Stimulated activated CD4-positive, alpha-beta T cell treated with anti-CD3 and anti-CD28 coated beads, Interleukin-2, amount 100 ng/mL, for 24 hours (primary cell): Measurements from ENCODE around the gene BTF3.
A peak's percentile ranks its signal among the peaks of the same experiment; 100 is the strongest.
"Not testable (repeated sequence)": the region's sequence is repeated elsewhere in the genome, so short reads cannot be mapped to it uniquely, and the experiment has no call there.

Experiments used
- DNase-seq, 2 donors: peaks; one replicate each; pipeline ENCODE4 v3.0.0-alpha.2; 2020

BTF3 gene

DNA sequence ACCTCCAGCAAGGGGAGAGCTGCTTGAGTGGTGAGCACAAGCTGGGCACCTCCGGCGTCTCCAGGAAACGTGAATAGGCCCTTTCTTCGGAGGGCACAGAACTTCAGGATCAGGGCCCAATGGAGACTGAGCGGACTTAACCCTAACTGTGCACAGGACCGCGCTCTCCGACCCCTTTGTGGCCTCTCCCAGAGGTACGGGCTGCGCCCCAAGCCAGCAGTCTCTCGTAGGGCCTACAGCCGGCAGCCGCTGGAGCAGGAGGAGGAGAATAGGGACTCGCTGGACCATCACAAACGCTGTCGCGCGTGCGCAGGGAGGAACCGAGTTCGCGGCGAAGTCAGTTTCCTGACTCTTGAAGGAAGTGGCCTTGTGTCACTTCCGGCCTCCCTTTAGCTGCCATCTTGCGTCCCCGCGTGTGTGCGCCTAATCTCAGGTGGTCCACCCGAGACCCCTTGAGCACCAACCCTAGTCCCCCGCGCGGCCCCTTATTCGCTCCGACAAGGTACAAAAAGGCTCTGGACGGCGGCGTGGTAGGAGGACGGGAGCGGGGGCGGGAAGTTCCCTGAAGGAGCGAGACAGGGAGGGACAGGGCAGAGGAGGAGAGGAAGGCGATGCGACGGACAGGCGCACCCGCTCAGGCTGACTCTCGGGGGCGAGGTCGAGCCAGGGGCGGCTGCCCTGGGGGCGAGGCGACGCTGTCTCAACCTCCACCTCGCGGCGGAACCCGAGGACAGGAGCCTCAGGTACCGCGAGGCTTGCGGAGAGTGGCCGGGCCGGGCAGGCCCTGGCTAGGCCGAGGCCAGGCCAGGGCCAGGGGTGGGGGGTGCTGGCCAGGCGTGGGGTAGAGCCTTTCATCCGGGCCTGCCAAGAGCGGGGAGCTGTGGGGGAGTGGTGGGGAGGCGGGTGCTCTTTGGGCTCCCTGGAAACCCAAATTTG is at the start of gene BTF3:
Gene BTF3, plus strand, starts transcription at position 386 of the 936 bp plus-strand sequence. Its CDS starts 226 bp downstream, at position 612.
- peak; percentile 93 for DNase-seq

DNA sequence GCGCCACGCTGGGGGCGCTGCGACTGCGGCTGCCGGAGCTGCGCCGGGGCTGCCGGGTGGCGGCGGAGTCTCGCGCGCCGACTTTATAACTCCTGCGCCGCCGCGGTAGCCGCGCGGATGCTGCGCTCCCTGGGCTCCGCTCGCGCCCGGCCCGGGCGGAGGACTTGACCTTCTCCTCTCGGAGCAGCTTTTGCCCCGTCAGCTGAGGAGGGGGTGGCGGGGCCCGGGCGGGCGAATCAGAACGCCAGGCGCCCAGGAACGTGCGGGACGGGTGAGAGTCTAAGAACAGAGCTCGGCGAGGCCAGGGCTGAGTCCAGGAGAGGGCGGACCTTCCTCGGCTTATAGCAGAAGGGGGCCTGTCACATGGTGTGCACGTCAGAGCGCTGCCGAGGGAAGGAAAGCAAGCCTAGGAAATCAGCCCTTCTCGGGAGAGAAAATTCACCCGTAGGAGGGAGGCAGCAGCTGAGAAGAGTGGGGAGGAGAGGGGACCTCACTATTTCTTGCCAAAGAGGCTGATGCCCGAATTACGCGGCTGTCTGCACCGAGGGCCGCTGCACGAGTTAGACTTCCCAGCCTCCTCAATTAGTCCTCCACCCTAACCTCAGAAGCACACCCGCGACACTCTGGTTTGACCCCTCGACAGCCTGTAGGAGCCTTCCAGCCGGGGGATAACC is 49.6 kb upstream of the BTF3 start, which contains the start of gene FOXD1:
Gene FOXD1, minus strand, starts transcription at position 315 of the 674 bp plus-strand sequence. CDS start 415 bp downstream, outside the sequence.
- DNase-seq, result peak in 1 of 2 donors; percentile 60

DNA sequence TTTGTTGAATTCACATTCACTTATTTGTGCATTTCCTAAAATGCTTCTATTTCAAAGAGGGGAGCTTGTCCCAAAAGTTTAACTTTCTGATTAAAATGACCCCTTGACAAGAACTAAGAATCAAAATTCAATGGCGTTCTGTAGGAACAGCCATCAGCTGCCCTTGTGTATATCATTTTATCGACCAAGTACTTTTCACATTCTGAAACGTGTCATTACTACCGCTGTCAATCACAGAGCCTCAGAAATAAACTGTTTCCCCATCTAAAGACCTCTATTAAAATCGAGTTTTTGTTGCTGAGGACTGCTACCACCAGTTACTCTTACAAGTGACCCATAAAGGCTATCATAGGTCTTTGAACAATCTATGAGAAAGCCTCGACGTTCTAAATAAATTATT is 48.1 kb upstream of the BTF3 start:
- DNase-seq, result no peak

DNA sequence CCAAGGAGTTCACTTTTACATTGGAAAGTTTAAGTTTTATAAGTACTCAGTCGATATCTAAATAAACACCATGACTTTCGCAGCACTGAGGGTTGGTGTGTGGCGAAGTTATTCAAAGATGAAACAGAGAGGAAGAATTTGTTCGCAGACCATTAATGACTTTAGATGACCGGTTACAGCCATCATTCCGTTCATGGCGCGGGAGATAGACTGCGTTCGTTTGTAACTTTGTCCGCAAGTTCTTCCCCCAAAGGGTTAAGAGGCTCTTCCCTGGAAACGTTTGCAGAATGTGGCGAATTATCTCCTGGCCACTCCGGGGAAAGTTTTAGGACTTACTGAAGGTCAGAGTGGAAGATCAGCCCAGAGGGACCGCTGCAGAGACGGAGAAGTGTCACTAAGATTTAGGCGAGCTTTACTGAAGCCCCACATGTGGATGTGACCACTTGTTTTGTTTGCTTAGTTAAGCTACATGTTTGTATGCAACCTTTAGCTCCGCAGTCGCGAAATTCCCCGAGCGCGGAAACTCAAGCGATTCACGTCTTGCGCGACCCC is 47.5 kb upstream of the BTF3 start:
- no peak for DNase-seq

DNA sequence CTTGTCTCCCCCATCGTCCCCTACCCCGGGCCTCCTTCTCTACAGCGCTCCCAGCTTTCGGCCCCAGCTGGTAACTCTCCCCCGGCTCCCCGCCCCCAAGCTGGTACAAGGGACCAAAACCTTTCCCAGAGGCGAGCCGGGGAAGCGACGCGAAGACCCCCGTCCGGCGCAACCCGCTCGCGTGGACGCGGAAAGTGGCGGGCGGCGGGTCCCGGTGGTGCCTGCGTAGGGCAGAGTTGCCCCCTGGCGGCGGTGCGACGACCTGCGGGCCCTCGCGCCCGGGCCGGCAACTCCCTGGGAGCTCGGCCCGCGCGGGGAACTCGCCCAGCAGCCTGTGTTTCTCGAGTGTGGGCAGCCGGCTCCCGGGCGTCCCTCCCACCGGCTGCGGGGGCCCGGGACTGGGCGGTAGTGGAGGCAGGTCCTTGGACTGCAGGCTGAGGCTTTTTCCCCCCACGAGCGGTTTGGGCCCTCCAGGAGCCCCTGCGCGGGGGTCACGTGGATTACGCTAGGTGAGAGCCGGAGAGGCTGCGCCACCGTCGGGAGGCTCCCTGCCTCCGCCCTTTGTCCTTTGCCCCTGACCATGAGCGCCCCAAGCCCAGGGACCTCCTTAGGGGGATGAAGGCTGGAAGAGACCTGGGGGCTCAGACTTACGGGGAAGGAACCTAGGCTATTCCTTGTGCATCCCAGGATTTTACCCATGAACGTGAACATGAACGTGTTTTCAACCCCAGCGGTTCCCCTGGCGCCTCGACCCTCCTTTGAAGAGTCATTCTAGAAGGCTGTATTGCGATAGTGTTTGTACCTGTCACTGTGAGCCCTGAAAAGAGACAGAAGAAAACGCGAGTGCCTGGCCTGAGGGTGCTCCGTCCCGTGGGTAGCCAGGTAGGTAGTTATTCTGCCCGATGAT is 46.8 kb upstream of the BTF3 start:
- peak; percentile 69 to 80 for DNase-seq

DNA sequence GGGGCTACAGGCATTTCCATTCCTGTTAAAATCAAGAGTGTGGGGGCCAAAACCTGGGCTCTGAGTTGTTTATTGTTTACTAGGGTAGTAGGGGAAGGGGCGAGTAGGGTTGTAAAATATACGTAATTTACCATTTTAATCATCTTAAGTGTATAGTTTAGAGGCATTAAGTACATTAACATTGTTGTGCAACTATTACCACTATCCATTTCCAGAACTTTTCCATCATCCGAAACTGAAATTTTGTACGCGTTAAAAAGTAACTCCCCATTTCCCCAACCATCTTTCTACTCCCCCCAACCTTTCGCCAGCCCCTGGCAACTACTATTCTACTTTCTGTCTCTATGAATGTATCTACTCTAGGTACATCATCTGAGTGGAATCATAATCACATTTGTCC is 46.0 kb upstream of the BTF3 start:
- DNase-seq, result no peak

DNA sequence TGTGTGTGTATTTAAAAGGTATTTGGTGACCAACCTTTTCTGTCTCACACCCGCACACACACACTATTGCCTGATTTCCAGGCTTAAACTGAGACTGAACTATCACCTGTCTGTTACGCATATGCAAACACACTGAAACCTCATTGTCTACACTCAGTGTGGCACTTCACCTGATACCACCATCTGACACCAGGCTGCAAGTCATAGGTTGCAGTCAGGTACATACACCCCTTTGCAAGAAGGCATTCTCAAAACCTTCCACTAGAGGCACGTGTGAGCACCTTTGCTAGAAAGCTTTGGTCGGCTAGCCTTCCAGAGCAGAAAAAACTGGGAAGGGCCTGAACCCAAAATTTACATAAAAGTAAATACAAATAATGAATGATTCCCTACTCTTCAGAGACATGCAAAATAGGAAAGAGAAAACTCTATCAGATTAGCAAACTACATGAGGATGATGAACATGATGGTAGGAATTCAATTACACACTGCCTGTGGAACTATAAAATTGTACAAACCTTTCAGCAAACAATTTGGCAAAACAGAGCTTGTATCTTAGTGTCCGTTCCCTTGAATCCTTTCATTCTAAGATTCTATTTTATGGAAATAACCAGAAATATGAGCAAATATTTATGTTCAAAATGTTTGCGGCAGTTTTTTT is 43.7 kb upstream of the BTF3 start:
- DNase-seq, result peak in 1 of 2 donors; percentile 28

DNA sequence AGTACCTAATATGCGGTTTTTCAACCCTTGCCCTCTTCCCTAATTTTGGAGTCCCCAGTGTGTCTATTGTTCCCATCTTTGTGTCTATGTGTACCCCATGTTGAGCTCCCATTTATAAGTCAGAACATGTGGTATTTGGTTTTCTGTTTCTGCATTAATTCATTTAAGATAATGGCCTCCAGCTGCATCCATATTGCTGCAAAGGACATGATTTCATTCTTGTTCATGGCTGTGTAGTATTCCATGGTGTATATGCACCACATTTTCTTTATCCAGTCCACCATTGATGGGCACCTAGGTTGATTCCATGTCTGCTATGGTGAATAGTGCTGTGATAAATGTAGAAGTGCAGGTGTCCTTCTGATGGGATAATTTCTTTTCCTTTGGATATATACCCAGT is 41.8 kb upstream of the BTF3 start:
- not testable (repeated sequence) for DNase-seq

DNA sequence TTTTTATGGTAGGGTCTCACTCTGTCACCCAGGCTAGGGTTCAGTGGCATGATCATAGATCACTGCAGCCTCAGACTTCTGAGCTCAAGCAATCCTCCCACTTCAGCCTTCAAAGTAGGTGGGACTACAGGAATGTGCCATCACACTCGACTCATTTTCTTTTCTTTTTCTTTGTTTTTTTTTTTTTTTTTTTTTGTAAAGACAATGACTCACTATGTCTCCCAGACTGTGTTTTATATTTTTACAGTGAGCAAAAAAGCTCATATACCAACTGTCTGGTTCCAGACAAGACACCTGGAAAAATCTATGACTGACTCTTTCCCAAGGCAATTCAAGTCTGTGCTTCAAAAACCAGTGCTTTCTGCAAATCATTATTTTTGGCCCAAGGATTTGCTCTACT is 38.9 kb upstream of the BTF3 start:
- no peak for DNase-seq

DNA sequence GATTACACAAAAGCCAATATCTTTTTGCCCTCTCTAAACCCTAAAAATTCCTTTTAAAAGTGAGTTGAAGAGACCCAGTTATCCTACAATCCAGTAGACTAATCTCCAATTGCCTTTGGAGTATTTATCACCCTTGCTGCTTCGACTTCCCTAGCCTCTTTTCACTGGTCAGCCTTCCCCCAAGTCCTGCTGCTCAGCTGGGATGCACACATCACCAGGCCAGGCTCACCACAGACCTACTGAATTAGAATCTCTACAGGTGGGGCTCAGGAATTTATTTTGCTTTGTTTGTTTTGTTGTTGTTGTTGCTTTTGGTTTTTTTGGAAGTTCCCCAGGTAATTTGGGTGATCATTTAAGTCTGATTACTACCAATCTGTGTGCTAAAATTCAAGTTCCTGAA is 38.1 kb upstream of the BTF3 start:
- DNase-seq, result no peak

DNA sequence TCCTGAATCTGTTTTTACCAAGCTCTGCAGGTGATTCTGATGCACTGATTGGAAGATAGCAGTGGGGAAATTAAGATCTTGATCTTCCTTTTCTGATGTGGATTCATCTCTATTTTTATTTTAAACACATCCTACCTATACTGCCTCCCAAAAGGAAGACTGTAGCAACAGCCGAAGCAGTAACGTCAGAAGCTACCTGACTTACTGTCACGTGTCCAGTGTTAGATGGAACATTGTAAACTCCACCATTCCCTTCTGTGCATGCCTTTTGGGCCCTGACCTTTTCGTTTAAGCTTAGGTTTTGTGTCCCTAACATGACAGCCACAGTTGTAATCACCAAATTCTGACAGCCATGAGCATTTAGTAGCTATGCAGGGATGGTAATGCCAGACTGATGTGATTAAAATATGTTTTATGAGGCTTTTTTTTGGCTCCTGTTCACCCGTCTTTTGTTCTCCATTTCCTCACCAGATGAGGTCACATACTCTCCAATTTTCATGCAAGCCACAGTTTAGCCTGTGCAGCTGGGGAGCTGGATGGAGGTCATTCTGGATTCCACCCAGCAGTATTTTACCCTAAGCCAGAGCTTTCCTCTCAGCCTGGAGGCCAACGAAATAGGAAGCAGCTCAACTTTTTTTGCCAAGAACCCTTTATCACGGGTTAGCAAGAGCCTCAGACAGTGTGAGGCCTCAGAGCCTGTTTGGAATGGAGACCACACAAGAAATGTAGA is 34.1 kb upstream of the BTF3 start:
- DNase-seq, result no peak

DNA sequence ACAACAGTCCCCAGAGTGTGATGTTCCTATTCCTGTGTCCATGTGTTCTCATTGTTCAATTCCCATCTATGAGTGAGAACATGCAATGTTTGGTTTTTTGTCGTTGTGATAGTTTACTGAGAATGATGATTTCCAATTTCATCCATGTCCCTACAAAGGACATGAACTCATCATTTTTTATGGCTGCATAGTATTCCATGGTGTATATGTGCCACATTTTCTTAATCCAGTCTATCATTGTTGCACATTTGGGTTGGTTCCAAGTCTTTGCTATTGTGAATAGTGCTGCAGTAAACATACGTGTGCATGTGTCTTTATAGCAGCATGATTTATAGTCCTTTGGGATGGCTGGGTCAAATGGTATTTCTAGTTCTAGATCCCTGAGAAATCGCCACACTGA is 29.6 kb upstream of the BTF3 start:
- not testable (repeated sequence) for DNase-seq

DNA sequence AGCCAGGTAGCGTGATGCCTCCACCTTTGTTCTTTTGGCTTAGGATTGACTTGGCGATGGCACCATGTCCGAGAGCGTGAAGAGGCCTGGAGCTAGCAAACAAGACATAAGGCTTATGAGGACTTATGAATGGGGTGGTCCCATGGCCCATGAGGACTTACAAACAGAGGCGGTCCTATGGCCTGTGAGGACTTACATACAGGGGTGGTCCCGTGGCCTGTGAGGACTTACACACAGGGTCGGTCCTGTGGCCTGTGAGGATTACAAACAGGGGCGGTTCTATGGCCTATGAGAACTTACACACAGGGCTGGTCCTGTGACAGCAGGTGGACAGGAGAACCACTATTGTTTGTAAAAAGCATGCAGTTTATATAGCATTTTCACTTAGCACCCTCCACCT is 28.4 kb upstream of the BTF3 start:
- DNase-seq, result no peak

DNA sequence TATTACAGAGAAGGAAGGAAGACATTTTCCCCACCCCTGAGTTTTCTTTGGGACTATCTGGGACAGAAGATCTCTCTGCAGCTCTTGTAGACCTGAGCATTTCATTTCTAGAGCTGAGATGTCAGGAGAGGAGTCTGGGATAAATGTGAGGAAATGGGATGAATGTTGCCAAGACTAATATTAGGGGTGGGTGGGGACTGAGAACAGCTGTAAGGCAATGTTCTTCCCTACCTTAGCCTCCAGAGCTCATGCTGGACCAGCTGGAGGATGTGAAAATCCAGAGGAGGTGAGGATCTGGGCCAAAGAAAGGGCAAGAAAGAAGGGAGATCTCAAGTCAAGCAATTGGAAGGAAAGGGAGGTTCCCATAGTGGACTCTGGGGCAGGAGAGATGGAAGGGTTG is 26.6 kb upstream of the BTF3 start:
- DNase-seq, result no peak

DNA sequence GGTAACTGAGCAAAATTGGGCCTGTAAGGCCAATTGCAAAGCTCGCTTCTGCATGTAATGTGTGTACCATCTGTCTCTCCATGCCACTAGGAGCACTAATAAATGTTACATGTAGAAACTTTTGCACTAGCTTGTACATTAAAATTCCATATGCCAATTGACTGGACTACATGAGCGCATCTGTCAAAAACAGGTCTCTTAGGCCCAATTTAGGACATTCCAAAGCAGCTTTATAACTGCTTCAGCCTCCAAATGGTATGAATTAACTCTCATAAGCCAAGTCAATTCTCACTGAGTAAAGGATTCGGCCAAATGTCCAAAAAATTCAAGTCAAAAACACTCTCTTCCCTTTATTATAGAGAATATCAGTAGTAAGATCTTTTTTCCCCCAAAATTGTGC is 26.1 kb upstream of the BTF3 start:
- DNase-seq, result no peak

DNA sequence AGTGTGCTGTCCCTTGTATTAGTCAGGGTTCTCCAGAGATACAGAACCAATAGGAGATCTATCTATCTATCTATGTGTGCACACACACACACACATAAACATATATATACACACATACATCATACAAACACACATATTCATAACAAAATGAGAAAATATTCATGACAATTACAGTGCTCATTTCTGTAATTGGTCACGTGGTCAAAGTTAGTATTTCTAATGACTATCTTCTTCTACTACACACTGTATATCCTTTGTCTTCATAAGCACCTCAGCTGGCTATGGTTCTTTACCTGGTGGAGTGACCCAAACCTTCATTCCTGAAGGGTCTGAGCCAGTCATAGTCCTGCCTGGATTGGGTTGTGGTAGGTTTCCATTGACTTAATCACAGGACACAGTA is 17.7 kb upstream of the BTF3 start:
- no peak for DNase-seq

DNA sequence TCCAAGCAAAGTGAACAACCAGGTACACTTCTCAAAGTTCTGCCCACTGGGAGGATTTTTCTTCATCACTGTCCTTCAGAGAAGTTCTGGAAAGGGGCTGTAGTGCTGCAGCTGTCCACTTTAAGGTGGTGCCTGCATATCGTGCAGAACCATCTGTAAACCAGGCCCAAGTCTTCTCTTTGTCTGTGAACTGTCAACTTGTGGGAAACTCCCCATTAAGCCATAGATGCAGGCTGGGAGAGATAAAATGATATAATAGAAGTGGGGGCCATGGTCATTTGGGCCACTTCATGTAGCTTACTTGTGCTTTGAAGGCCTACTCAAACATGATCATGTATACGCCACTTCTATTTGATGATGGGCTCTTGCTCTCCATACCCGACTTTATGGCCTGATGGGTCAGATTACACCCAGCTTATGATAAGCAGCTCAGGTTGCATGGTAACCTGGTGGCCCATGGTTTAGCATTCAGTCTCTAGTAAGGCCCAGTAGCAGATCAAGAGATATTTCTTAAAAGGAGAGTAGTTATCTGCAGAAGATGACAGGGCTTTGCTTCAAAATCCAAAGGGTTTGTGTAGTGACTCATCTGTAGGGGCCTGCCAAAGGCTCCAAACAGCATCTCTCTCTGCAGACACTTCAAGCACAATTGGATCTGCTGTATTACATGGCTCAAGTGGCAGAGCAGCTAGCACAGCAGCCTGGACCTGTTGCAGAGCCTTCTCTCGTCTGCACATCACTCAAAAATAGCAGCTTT is 15.7 kb upstream of the BTF3 start:
- DNase-seq, result no peak

DNA sequence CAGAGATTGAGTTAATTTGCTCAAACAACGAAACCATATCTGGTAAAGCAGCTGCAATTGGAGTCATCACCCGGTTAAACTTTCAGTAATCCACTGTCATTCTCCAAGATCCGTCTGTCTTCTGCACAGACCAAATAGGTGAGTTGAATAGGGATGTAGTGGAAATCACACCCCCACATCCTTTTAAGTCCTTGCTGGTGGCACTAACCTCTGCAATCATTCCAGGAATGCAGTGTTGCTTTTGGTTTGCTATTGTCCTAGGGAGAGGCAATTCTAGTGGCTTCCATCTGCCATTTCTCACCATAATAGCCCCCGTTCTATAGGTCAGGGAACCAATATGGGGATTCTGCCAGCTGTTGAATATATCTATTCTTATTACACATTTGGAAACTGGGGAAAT is 14.6 kb upstream of the BTF3 start:
- no peak for DNase-seq

DNA sequence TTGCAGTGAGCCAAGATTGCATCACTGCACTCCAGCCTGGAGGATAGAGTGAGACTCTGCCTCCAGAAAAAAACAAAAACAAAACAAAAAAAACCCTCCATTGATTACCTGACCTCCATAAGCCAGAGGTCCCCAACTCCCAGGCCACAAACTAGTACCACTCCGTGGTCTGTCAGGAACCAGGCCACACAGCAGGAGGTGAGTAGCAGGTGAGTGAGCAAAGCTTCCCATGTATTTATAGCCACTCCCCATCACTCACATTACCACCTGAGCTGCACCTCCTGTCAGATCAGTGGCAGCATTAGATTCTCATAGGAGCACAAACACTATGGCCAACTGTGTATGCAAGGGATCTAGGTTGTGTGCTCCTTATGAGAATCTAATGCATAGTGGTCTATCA is 13.7 kb upstream of the BTF3 start:
- no peak for DNase-seq

DNA sequence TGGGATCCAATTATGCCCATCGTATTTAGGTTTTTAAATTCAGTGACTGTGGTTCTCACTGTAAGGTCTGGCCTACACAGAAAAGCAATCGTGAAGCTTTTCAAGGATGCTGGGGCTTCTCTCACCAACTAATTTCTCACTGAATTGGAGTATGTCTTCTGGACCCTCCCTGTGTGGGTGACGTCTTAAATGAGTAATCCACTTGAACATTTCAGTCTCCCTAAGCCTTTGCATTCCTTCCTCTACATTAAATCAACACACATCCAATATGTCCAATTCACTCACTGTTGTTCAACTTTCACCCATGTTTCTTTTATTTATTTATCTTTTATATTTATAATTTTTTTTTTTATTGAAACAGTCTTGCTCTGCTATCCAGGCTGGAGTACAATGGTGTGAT is 12.5 kb upstream of the BTF3 start:
- no peak for DNase-seq
